ENCODE results near the gene SLC12A5.

- no peak for TF ChIP-seq POLR2A (IDR thresholded peaks at IDR 0.05)
- TF ChIP-seq CTCF (IDR thresholded peaks at IDR 0.05) = no peak
Measured at GRCh38 chr20:46070215-46070900, 41.3 kb downstream of the SLC12A5 start.

Data from Peyer's patch (tissue), 4 donors.